Measurements from ENCODE around the gene LRRC37A2.
"Not testable (repeated sequence)": the region's sequence is repeated elsewhere in the genome, so short reads cannot be mapped to it uniquely, and the experiment has no call there.

Gene LRRC37A2

GRCh38 chr17:46512168-46512567 is at the start of gene LRRC37A2:
Gene LRRC37A2, plus strand, starts transcription at chr17:46512468. Its CDS starts 245 bp downstream, at chr17:46512713.
- DNase-seq (ENCODE audit: low read depth) = not testable (repeated sequence)

GRCh38 chr17:46467618-46468017 is 44.6 kb upstream of the LRRC37A2 start:
- DNase-seq (ENCODE audit: low read depth) = not testable (repeated sequence)

- DNase-seq (ENCODE audit: low read depth) = not testable (repeated sequence)
Observed at GRCh38 chr17:46474489-46474888, 37.8 kb upstream of the LRRC37A2 start.

GRCh38 chr17:46475583-46475982 is 36.7 kb upstream of the LRRC37A2 start:
- not testable (repeated sequence) for DNase-seq (ENCODE audit: low read depth)

GRCh38 chr17:46478823-46479222 is 33.4 kb upstream of the LRRC37A2 start:
- DNase-seq (ENCODE audit: low read depth) = not testable (repeated sequence)

- DNase-seq (ENCODE audit: low read depth) = not testable (repeated sequence)
Observed at GRCh38 chr17:46481310-46481709, 31.0 kb upstream of the LRRC37A2 start.

GRCh38 chr17:46492021-46492420 is 20.2 kb upstream of the LRRC37A2 start:
- DNase-seq (ENCODE audit: low read depth) = not testable (repeated sequence)

GRCh38 chr17:46499437-46500139 is 12.7 kb upstream of the LRRC37A2 start:
- DNase-seq (ENCODE audit: low read depth) = not testable (repeated sequence)

- not testable (repeated sequence) for DNase-seq (ENCODE audit: low read depth)
Observed at GRCh38 chr17:46505896-46506295, 6.4 kb upstream of the LRRC37A2 start.

- DNase-seq (ENCODE audit: low read depth) = not testable (repeated sequence)
Observed at GRCh38 chr17:46534716-46535115, 22.4 kb downstream of the LRRC37A2 start.

- not testable (repeated sequence) for DNase-seq (ENCODE audit: low read depth)
Observed at GRCh38 chr17:46548607-46549006, 36.3 kb downstream of the LRRC37A2 start.

GRCh38 chr17:46559155-46559554 is 46.9 kb downstream of the LRRC37A2 start:
- not testable (repeated sequence) for DNase-seq (ENCODE audit: low read depth)

GRCh38 chr17:46560048-46560447 is 47.8 kb downstream of the LRRC37A2 start:
- DNase-seq (ENCODE audit: low read depth) = not testable (repeated sequence)

GRCh38 chr17:46566284-46566683 is 54.0 kb downstream of the LRRC37A2 start:
- DNase-seq (ENCODE audit: low read depth) = not testable (repeated sequence)

GRCh38 chr17:46566980-46567379 is 54.7 kb downstream of the LRRC37A2 start:
- not testable (repeated sequence) for DNase-seq (ENCODE audit: low read depth)

GRCh38 chr17:46571796-46572195 is 59.5 kb downstream of the LRRC37A2 start:
- not testable (repeated sequence) for DNase-seq (ENCODE audit: low read depth)

- peak; percentile 46 for DNase-seq (ENCODE audit: low read depth)
Observed at GRCh38 chr17:46579083-46580075, 67.1 kb downstream of the LRRC37A2 start, which contains the start of gene ARL17A. Gene ARL17A, minus strand, starts transcription at chr17:46579691. Its CDS starts 3,369 bp downstream, at chr17:46576322.

GRCh38 chr17:46580082-46580481 is 67.8 kb downstream of the LRRC37A2 start:
- DNase-seq (ENCODE audit: low read depth) = not testable (repeated sequence)

GRCh38 chr17:46585444-46585843 is 73.2 kb downstream of the LRRC37A2 start:
- DNase-seq (ENCODE audit: low read depth) = not testable (repeated sequence)

- not testable (repeated sequence) for DNase-seq (ENCODE audit: low read depth)
Observed at GRCh38 chr17:46590157-46591146, 78.2 kb downstream of the LRRC37A2 start, which contains the start of gene NSF. Gene NSF, plus strand, starts transcription at chr17:46590669. Its CDS starts 107 bp downstream, at chr17:46590776.

- not testable (repeated sequence) for DNase-seq (ENCODE audit: low read depth)
Observed at GRCh38 chr17:46591332-46591731, 79.1 kb downstream of the LRRC37A2 start.
